HG03342 (cell line): Measurements from ENCODE around the gene SOD2.
"Not testable (repeated sequence)": the region's sequence is repeated elsewhere in the genome, so short reads cannot be mapped to it uniquely, and the experiment has no call there.

Experiments
- ATAC-seq: cut with Tn5 transposase; IDR thresholded peaks from one replicate; pipeline ENCODE4 v1.9.1; 2021; ENCODE audit warnings: mild to moderate bottlenecking, moderate library complexity; ENCODE audit not compliant: unreplicated experiment

SOD2 gene

DNA sequence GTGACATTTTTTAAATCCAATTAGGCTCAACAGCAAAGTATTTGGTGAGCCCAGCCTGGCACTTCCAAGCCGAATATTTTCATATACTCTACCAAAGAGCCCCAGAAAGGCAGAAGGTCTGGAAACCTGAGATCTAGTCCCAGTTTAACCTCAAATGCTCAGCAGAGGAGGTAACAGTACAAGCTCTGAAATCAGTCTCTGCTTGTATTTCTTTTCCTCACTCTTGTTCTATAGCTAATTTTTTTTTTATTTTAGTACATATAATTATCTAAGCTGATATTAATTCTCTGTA is 9.1 kb downstream of the SOD2 start:
- ATAC-seq = no peak

DNA sequence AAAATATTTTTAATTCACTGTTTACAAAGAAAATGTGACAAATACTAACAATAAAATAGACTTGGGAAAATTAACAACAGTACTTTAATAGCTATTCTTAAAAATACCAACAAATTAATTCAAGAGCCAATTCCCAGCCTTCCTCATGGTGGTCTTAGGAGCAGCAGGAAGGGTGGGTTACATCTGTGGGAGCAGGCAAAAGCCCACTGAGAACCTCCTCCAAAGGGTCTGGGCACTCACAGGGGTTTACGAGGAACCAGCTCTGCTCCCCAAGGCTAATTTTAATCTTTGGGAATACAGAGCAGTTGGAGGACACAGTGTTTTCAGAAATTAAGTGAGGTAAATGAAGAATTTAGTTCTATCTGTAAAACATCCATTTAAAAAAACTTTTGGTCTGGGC is 10.2 kb downstream of the SOD2 start:
- no peak for ATAC-seq

GRCh38 chr6:159682295-159682694 is 10.7 kb downstream of the SOD2 start:
- ATAC-seq = no peak

DNA sequence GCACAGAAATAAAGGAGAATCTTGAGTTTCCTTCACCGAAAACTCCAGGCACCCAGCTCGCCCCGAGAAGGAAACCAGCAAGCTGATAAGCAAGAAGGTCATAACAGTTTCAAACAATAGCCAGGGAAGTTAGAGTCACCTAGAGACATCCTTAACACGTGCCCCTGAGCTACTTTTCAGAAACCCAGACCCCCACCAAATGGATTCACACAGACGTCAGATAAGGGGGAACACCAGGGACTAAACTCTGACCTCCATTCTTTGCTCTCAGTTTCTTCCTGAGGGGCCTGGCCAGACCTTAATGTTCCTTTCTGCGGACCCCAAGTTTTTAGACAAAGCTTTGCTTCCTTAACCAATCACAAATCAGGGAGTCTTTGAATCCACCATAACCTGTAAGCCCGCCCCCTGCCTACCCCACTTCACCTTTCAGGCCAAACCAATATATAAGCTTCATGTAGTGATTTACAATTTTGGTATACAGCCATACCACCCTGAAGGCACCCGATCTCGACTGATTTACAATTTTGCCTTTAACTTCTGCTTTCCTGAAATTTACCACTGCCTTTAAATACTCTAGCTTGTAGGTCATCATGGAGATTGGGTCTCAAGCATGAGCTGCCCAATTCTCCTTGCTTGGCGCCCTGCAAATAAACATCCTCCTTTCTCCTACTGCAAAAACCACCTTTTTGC is 11.7 kb downstream of the SOD2 start:
- ATAC-seq = no peak

DNA sequence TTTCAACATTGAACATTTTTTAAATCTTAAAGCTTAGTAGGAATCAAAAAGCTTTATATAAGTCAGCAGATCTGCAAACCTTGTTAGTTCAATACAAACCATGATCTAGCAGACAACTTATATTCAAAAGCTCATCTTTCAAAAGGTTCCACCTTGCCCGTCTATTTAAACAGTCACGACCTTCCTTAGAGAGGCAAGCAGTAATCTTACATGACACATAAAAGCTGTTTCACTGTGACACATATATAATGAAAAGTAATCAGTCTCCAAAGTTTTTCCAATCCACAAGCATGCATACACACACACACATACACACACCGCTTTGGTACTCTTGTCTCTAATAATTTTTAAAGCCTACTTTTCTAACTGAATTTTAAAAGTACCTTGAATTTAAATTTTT is 12.9 kb downstream of the SOD2 start:
- ATAC-seq = no peak

DNA sequence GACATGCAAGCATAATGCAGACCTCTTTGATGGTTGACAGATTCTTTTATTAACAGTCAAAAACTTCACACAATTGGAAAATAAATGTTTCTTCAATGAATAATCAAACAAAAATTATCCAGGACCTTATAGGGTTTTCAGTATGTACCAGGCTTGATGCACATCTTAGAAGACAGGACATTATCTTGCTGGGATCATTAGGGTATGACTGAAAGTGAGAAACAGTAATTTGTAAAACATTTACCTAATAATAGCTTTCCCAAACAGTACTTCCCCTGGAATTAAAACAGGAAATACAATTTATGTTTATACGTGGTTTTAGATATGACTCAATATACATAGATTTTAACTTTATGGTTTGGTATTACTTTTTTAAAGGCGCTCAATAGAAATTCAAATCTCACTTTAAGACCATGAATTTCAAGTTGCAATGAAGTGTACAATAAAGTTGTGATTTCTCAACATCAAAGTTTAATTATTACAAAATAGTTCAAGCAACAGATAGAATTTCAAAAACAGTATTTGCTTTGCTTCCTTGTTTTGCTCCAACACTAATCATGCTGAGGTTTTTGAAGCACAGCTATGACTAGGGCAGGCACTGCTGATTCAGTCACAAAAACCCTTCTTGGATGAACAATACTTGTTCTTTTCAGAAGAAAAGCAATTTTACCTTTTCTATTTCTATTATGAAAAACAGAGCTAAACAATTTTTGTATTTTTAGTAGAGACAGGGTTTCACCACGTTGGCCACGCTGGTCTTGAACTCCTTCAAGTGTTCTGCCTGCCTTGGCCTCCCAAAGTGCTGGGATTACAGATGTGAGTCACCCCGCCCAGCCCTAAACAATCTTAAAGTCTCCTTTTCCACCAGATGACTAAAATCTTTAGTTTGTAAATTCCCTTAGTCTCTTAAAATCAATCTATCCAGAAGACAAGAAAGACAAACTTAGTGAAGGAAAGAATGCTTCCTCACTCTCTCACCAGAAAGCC is 13.7 kb downstream of the SOD2 start:
- ATAC-seq = peak; percentile 45

GRCh38 chr6:159678574-159678973 is 14.5 kb downstream of the SOD2 start:
- ATAC-seq = no peak

GRCh38 chr6:159677506-159678165 is 15.4 kb downstream of the SOD2 start:
- ATAC-seq = no peak

DNA sequence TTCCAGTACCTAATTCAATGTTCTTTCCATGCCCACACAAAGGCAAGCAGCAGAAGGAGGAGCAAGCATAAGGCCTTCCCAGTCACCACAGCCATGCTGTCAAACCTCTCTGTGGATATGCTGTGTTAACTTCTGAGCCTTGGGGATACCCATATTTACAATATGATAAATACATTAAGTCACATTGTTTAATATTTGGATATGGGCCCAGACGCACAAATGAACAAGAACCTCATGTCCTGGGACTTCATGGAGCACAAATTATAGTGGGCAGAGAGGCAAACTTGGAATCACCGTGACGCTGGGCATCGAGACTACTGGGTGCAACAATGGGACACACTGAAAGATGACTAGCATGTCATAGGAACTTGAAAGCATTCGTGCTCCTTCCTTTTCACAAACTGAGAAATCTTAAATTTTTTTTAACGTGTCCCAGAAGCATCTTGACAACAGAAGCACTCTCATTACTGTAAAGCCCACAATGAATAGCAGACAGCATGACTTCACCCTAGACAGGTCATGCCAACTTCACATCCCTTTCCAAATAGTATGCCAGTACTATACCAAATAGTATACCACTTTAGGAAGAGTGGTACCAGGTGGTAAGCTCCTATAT is 16.0 kb downstream of the SOD2 start:
- ATAC-seq = no peak

GRCh38 chr6:159676236-159676635 is 16.8 kb downstream of the SOD2 start:
- ATAC-seq = not testable (repeated sequence)

DNA sequence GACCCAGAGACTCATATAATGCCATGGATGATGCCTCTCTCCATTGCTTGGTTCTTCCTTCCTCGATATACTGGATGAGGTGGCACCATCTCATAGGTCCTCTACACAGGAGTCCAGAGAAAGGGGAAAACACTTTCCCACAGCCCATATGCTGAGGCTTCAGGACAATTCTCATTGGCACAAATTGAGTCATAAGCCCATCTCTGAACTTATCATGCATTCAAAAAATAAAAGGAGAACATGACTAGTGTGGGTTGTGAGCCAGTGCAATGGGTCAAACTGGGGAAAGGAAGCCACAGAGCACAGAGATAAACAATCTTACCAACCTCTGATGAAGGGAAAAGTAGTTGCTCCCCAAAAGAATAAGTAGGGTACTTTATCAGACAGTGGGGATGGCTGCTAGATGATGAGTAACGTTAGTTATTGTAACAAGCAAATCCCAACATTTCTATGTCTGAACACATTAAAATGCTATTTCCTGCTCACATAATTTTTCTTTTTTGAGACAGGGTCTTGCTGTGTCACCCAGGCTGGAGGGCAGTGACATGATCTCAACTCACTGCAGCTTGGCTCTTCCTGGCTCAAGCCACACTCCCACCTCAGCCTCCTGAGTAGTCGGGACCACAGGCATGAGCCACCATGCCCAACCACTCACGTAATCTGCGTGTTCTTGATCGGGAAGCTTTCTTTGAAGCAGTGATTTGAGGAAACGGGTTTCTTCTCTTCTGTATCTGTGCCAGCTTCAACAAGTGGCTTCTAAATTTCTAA is 27.0 kb downstream of the SOD2 start:
- no peak for ATAC-seq

DNA sequence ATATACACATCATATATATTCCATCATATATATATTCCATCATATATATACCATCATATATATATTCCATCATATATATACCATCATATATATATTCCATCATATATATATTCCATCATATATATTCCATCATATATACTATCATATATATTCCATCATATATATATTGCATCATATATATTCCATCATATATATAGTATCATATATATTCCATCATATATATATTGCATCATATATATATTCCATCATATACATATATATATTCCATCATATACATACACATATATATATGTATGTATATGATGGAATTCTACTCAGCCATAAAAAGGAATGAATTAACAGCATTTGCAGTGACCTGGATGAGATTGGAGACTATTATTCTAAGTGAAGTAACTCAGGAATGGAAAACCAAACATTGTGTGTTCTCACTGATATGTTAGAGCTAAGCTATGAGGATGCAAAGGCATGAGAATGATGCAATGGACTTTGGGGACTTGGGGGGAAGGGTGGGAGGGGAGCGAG is 29.6 kb downstream of the SOD2 start:
- not testable (repeated sequence) for ATAC-seq

DNA sequence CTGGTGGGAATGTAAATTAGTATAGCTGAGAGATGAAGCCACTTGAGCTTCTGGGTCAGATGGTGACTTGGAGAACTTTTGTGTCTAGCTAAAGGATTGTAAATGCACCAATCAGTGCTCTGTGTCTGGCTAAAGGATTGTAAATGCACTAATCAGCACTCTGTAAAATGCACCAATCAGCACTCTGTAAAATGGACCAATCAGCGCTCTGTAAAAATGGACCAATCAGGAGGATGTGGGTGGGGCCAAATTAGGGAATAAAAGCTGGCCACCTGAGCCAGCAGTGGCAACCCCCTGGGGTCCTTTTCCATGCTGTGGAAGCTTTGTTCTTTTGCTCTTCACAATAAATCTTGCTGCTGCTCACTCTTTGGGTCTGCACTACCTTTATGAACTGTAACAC is 31.1 kb downstream of the SOD2 start:
- not testable (repeated sequence) for ATAC-seq

DNA sequence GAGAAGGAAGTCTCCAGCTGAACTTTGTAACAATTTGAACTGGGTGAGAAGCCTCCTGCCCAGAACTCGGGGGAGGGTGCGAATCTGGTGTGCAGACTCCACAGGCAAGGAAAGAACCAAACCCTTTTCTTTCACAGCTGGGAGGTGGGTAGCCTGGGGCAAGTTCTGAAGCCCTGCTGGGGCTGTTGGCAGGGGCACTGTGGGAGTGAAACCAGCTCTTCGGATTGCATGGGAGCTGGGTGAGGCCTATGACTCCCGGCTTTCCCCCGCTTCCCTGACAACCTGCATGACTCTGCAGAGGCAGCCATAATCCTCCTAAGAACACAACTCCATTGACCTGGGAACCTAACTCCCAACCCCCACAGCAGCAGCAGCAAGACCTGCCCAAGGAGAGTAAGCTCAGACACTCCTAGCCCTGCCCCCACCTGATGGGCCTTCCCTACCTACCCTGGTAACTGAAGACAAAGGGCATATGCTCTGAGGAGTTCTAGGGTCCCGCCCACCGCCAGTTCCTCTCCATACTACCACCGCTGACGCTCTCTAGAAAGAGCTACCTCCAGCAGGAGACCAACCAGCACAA is 37.5 kb downstream of the SOD2 start:
- no peak for ATAC-seq

DNA sequence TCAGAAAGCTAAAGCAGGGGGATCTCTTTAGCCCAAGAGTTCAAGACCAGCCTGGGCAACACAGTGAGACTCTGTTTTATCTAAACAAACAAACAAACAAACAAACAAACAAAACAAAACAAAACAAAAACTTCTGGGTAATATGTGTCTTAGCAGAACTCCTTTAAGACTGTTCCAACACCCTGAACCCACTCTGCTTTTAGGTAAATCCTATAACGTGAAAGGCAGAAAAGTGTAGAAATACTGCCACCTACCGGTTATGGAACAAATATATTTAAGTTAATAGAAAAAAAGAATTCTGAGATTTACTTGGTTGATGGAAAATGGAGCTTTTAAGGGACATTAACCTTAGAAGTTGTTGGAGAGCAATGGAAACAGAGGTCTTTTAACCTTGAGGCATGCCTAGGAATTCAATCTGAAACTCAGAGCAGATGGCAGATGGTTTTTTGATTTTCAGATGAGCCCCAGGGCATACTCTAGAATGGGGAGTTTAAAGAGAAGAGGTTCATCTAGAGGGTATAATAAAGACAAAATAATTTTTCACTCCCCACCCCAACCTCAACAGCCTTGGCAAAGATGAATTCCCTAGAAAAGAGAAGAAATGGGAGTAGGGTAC is 38.5 kb downstream of the SOD2 start:
- ATAC-seq = peak; percentile 44

GRCh38 chr6:159650314-159650713 is 42.7 kb downstream of the SOD2 start:
- ATAC-seq = no peak

GRCh38 chr6:159649441-159649840 is 43.6 kb downstream of the SOD2 start:
- ATAC-seq = no peak

DNA sequence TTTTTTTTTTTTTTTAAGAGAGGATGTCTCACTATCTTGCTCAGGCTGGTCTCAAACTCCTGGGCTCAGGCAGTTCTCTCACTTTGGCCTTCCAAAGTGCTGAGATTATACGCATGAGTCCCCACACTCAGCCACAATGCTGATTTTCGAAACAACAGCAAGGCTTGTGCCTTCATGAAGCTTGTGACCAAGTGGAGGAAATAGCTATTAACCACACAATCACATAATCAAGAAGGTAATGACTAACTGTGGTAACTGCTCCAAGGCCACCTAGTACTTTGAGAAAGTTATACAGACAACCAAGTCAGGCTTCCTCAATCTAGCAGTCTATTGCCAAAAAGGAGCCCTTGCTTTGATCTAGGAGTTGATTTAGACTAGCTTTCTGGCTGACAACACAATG is 46.3 kb downstream of the SOD2 start:
- peak; percentile 91 for ATAC-seq

- no peak for ATAC-seq
These were observed 46.9 kb downstream of the SOD2 start for GRCh38 chr6:159646116-159646515.

DNA sequence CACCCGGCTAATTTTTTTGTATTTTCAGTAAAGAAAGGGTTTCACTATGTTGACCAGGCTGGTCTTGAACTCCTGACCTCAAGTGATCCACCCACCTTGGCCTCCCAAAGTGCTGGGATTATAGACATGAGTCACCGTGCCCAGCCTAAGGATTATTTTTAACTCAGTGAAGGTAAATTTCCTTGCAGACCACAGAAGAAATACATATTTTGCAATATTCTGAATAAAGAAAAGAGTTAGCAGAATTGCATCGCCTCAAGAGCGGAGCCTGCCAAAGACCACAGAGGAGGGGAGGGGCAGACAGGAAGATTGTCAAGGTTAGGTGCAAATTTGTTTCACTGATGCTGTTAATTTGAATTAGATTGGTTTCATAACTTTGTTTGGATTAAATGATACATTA is 47.4 kb downstream of the SOD2 start:
- ATAC-seq = no peak
